PC-3 (cell line): Measurements from ENCODE around the gene IFIT3.

Experiments used
- CTCF ChIP-seq: fragments of 300-600 bp; sonication (generic); conservative IDR thresholded peaks from 2 replicates; pipeline ENCODE4 v1.5.1; 2017; ENCODE audit warnings: antibody characterized with exemption, low read depth, mild to moderate bottlenecking, low read length
- EZH2 ChIP-seq: fragments of 300-600 bp; sonication (generic); IDR thresholded peaks from one replicate; pipeline ENCODE4 v1.6.1; 2017; ENCODE audit warnings: antibody characterized with exemption, mild to moderate bottlenecking, low read length; ENCODE audit not compliant: unreplicated experiment

GRCh38 chr10:89283936-89284475, 43.8 kb upstream of the IFIT3 start:
- no peak for TF ChIP-seq CTCF
- no peak for TF ChIP-seq EZH2
